GM12878 (cell line): Measurements from ENCODE around the gene PAX6.

Experiments used
- CHD2 ChIP-seq: IDR thresholded peaks from 2 replicates; pipeline ENCODE4 v1.6.1; 2011; ENCODE audit warnings: low read depth, low read length, improper control_type of control experiment, borderline replicate concordance
- MXI1 ChIP-seq: fragments of 150-350 bp; IDR thresholded peaks from 2 replicates; pipeline ENCODE4 v1.6.1; 2011; ENCODE audit warnings: low read depth, mild to moderate bottlenecking, inconsistent platforms, low read length, improper control_type of control experiment

DNA sequence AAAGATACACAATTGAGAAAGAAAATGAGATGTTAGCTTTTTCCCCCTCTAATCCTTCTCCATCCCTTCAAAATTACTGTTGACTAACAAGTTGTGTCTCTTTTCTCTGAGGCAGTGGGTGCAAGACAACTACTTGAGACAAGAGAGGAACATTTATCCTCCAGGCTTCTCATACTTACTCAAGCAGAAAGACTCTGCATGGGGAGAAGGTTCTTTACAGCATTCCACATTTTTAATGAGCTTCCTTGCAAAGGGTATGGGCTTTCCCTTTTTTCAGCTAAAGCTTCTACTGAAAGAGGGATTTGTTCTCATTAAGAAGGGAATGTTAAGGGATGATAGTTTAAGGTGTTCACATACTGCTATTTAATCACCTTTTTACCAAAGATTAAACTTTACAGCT lies 47.8 kb downstream of the PAX6 start:
- TF ChIP-seq CHD2: no peak
- TF ChIP-seq MXI1: no peak
